Measurements from ENCODE around the gene APOBR.
A peak's percentile ranks its signal among the peaks of the same experiment; 100 is the strongest.
"Not testable (repeated sequence)": the region's sequence is repeated elsewhere in the genome, so short reads cannot be mapped to it uniquely, and the experiment has no call there.

APOBR gene

GRCh38 chr16:28527985-28528384 lies 33.5 kb downstream of the APOBR start:
- no peak for DNase-seq (ENCODE audit: low spot score)

- DNase-seq (ENCODE audit: low spot score), result no peak
Observed at GRCh38 chr16:28528463-28528867, 34.0 kb downstream of the APOBR start.

GRCh38 chr16:28529124-28529523 lies 34.7 kb downstream of the APOBR start:
- no peak for DNase-seq (ENCODE audit: low spot score)

GRCh38 chr16:28531777-28532744 lies 37.6 kb downstream of the APOBR start:
- no peak for DNase-seq (ENCODE audit: low spot score)

GRCh38 chr16:28532940-28533647 lies 38.7 kb downstream of the APOBR start:
- DNase-seq (ENCODE audit: low spot score), result no peak

GRCh38 chr16:28534542-28535373 lies 40.3 kb downstream of the APOBR start:
- DNase-seq (ENCODE audit: low spot score), result peak; percentile 39

- no peak for DNase-seq (ENCODE audit: low spot score)
Observed at GRCh38 chr16:28537076-28537475, 42.6 kb downstream of the APOBR start.

- DNase-seq (ENCODE audit: low spot score), result no peak
Observed at GRCh38 chr16:28537964-28538732, 43.7 kb downstream of the APOBR start.

GRCh38 chr16:28538733-28539596 lies 44.5 kb downstream of the APOBR start, which contains the start of gene NUPR1:
TSS of gene NUPR1 (minus strand) at chr16:28538974. CDS start at chr16:28538907, 67 bp downstream.
- no peak for DNase-seq (ENCODE audit: low spot score)

- DNase-seq (ENCODE audit: low spot score), result no peak
Observed at GRCh38 chr16:28540346-28540745, 45.9 kb downstream of the APOBR start.

GRCh38 chr16:28542646-28543045 lies 48.2 kb downstream of the APOBR start:
- no peak for DNase-seq (ENCODE audit: low spot score)

GRCh38 chr16:28543072-28543471 lies 48.6 kb downstream of the APOBR start:
- no peak for DNase-seq (ENCODE audit: low spot score)

GRCh38 chr16:28544998-28545397 lies 50.6 kb downstream of the APOBR start:
- DNase-seq (ENCODE audit: low spot score), result no peak

GRCh38 chr16:28545964-28546363 lies 51.5 kb downstream of the APOBR start:
- DNase-seq (ENCODE audit: low spot score), result not testable (repeated sequence)

- DNase-seq (ENCODE audit: low spot score), result no peak
Observed at GRCh38 chr16:28546626-28547025, 52.2 kb downstream of the APOBR start.

GRCh38 chr16:28548306-28548802 lies 53.9 kb downstream of the APOBR start:
- no peak for DNase-seq (ENCODE audit: low spot score)
